ENCODE results near the gene KHDC4. TPM values are rescaled to one million over a fixed set of nuclear protein-coding genes. Genes with fewer than 3 reads are reported as not detected.

The KHDC4 gene
- total and polyA plus RNA-seq, 4 donors, result 8.4 to 32.6 (median 14.8) TPM

GRCh38 chr1:155934936-155935590, 850 bp upstream of the KHDC4 start:
- no peak for DNase-seq (ENCODE audit: low spot score)
- peak overlapping the region; percentile 73 to 74 for H3K27ac ChIP-seq (ENCODE audit: low read depth in 1 of 2, low read length in 2 of 2)
- H3K9me3 ChIP-seq (ENCODE audit: control insufficient read depth in 4 of 4, low read length in 3 of 4), result no peaks in the 10 kb centered on the region
- H3K36me3 ChIP-seq (ENCODE audit: control insufficient read depth in 4 of 4, insufficient read depth in 3 of 4, low read depth in 1 of 4, low read length in 3 of 4), result peaks cover 1 to 18% (median 17%) of the 10 kb centered on the region in 4 donors
- H3K9ac ChIP-seq (ENCODE audit: low read depth in 1 of 2, low read length in 2 of 2), result peak overlapping the region; percentile 66 to 92
- TF ChIP-seq EGR1 (IDR thresholded peaks at IDR 0.05; ENCODE audit: low read depth in 2 of 2) (no peak), GABPA (IDR thresholded peaks at IDR 0.05 in 1 of 2, conservative IDR thresholded peaks at IDR 0.05 in 1 of 2) (no peak), RAD21 (IDR thresholded peaks at IDR 0.05) (no peak), TAF1 (conservative IDR thresholded peaks at IDR 0.05) (no peak), HNF4G (IDR thresholded peaks at IDR 0.05) (no peak), MAX (IDR thresholded peaks at IDR 0.05) (no peak), ZBTB33 (IDR thresholded peaks at IDR 0.05) (no peak), NR2F2 (IDR thresholded peaks at IDR 0.05) (no peak), RXRA (IDR thresholded peaks at IDR 0.05) (no peak), FOXA1 (IDR thresholded peaks at IDR 0.05) (no peak), JUND (IDR thresholded peaks at IDR 0.05) (no peak), YY1 (IDR thresholded peaks at IDR 0.05) (no peak), REST (IDR thresholded peaks at IDR 0.05) (no peak), ATF3 (IDR thresholded peaks at IDR 0.05) (no peak), CTCF (IDR thresholded peaks at IDR 0.05; ENCODE audit: low read depth, low read length, missing input control) (no peak), HNF4A (conservative IDR thresholded peaks at IDR 0.05) (no peak), SP1 (IDR thresholded peaks at IDR 0.05) (no peak), FOXA2 (IDR thresholded peaks at IDR 0.05) (no peak)
- WGBS, result 83% methylated on average over 24 of the region's 24 CpGs
- H3K4me3 ChIP-seq (ENCODE audit: low read depth in 1 of 3, low read length in 3 of 3), result peak overlapping the region; percentile 55 to 92 (median 63)
- peaks cover 11 to 40% (median 24%) of the 10 kb centered on the region in 4 donors for H3K4me1 ChIP-seq (ENCODE audit: control insufficient read depth in 4 of 4, insufficient read depth in 4 of 4, low read length in 3 of 4)
- H3K27me3 ChIP-seq (ENCODE audit: control insufficient read depth in 4 of 4, insufficient read depth in 4 of 4, low read length in 3 of 4), result no peaks in the 10 kb centered on the region
